ENCODE results near the gene SOD3. TPM values are rescaled to one million over a fixed set of nuclear protein-coding genes. Genes with fewer than 3 reads are reported as not detected.

Gene SOD3
- polyA plus RNA-seq, 1 donor (not counting 4 experiments of a cell fraction or from before 2014, with no cell fraction given) = not detected

DNA sequence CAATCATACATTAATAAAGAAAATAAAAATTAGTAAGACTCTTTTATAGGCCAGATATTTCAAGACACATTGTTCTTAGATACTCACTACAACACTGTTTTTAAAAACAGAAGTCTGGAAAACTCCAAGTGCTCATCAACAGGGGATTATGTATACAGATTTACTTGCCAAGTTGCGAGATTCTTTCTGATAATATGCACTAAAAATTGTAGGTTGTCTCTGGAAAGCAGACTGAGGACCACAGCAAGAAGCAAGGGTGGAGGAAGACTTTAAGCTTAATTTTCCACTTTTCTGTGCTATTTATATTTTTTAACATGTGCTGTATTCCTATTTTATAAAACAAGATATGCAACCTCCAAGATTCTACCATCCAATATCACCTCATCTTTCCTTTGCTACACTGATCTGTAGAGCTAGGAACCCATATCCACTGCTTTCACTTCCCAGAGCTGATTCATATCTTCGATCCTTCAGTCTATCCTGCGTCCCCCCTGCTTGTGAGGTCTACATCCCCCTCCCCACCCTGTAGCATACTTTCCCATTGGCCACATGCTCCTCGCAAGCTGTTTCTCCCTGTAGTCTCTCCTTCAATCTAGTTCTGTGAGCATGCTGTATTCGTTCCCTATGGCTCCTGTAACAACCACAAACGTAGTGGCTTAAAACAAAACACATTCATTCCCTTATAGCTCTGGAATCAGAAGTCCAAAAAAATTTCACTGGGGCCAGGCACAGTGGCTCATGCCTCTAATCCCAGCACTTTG is 15.7 kb downstream of the SOD3 start:
- Histone ChIP-seq H3K4me3 (ENCODE audit: control insufficient read depth in 2 of 3, extremely low read depth in 1 of 3, insufficient read depth in 2 of 3, low read depth in 1 of 3, low read length in 3 of 3) (no peak overlapping the region), H3K9me1 (ENCODE audit: control insufficient read depth, extremely low read depth, insufficient read depth, low read length) (no peaks in the 10 kb centered on the region), H3K9me3 (ENCODE audit: control insufficient read depth, low read depth, low read length) (no peaks in the 10 kb centered on the region), H3K36me3 (ENCODE audit: control insufficient read depth in 2 of 2, extremely low read depth in 1 of 2, insufficient read depth in 2 of 2, low read length in 2 of 2) (no peaks in the 10 kb centered on the region), H3K4me2 (ENCODE audit: control insufficient read depth, extremely low read depth, insufficient read depth, low read depth, low read length) (no peak overlapping the region), H3K79me2 (ENCODE audit: control insufficient read depth, insufficient read depth, low read length) (no peaks in the 10 kb centered on the region), H3K9ac (ENCODE audit: control insufficient read depth, extremely low read depth, insufficient read depth, low read length) (no peak overlapping the region), H4K20me1 (ENCODE audit: control insufficient read depth, extremely low read depth, insufficient read depth, low read length) (no peaks in the 10 kb centered on the region), H3K27ac (ENCODE audit: control insufficient read depth, insufficient read depth, low read length) (no peak overlapping the region), H3K27me3 (ENCODE audit: control insufficient read depth, extremely low read depth, insufficient read depth, low read length) (no peaks in the 10 kb centered on the region), H3K4me1 (ENCODE audit: control insufficient read depth, extremely low read depth, insufficient read depth, low read length) (no peaks in the 10 kb centered on the region), H2AFZ (ENCODE audit: control insufficient read depth, low read length) (no peak overlapping the region)
- dilution Hi-C loops (cut with MboI; ENCODE audit: extremely low pct_ligation_motif_present, low sequenced_read_pairs) = no loop called here
- TF ChIP-seq, protein P1, sequence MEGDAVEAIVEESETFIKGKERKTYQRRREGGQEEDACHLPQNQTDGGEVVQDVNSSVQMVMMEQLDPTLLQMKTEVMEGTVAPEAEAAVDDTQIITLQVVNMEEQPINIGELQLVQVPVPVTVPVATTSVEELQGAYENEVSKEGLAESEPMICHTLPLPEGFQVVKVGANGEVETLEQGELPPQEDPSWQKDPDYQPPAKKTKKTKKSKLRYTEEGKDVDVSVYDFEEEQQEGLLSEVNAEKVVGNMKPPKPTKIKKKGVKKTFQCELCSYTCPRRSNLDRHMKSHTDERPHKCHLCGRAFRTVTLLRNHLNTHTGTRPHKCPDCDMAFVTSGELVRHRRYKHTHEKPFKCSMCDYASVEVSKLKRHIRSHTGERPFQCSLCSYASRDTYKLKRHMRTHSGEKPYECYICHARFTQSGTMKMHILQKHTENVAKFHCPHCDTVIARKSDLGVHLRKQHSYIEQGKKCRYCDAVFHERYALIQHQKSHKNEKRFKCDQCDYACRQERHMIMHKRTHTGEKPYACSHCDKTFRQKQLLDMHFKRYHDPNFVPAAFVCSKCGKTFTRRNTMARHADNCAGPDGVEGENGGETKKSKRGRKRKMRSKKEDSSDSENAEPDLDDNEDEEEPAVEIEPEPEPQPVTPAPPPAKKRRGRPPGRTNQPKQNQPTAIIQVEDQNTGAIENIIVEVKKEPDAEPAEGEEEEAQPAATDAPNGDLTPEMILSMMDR (optimal IDR thresholded peaks at IDR 0.05 in 1 of 3, IDR thresholded peaks at IDR 0.05 in 1 of 3, conservative IDR thresholded peaks at IDR 0.05 in 1 of 3; ENCODE audit: extremely low read depth in 1 of 3, insufficient read depth in 2 of 3, low read length in 3 of 3) = no peak
- TF ChIP-seq EZH2 (IDR thresholded peaks at IDR 0.05; ENCODE audit: low read length) = no peak
- FAIRE-seq = no peak
- no peak for DNase-seq (ENCODE audit: low read depth, low spot score)

DNA sequence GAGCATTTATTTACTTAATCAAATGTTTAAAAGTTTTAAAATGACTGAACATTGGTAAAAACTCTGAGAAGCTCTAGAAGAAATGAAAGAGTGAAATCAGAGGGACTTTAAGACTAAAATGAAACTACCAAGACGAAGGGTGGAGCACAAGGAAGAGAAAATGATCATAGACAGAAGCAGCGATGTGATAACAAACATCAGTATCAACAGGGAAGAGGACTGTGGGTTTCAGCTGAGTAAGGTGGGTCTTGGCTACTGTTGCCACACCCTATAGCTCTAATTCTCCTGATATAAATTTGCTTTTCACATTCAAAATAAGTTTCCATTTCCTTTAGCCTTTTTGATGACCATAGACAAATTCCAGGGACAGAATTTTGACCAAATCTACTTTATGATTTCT is 18.4 kb downstream of the SOD3 start:
- Histone ChIP-seq H3K27ac (ENCODE audit: control insufficient read depth, insufficient read depth, low read length) (no peak overlapping the region), H3K9me3 (ENCODE audit: control insufficient read depth, low read depth, low read length) (no peaks in the 10 kb centered on the region), H3K79me2 (ENCODE audit: control insufficient read depth, insufficient read depth, low read length) (no peaks in the 10 kb centered on the region), H4K20me1 (ENCODE audit: control insufficient read depth, extremely low read depth, insufficient read depth, low read length) (no peaks in the 10 kb centered on the region), H3K4me2 (ENCODE audit: control insufficient read depth, extremely low read depth, insufficient read depth, low read depth, low read length) (no peak overlapping the region), H3K9me1 (ENCODE audit: control insufficient read depth, extremely low read depth, insufficient read depth, low read length) (no peaks in the 10 kb centered on the region), H3K4me3 (ENCODE audit: control insufficient read depth in 2 of 3, extremely low read depth in 1 of 3, insufficient read depth in 2 of 3, low read depth in 1 of 3, low read length in 3 of 3) (no peak overlapping the region), H2AFZ (ENCODE audit: control insufficient read depth, low read length) (no peak overlapping the region), H3K27me3 (ENCODE audit: control insufficient read depth, extremely low read depth, insufficient read depth, low read length) (no peaks in the 10 kb centered on the region), H3K4me1 (ENCODE audit: control insufficient read depth, extremely low read depth, insufficient read depth, low read length) (no peaks in the 10 kb centered on the region), H3K36me3 (ENCODE audit: control insufficient read depth in 2 of 2, extremely low read depth in 1 of 2, insufficient read depth in 2 of 2, low read length in 2 of 2) (no peaks in the 10 kb centered on the region), H3K9ac (ENCODE audit: control insufficient read depth, extremely low read depth, insufficient read depth, low read length) (no peak overlapping the region)
- FAIRE-seq = no peak
- dilution Hi-C loops (cut with MboI; ENCODE audit: extremely low pct_ligation_motif_present, low sequenced_read_pairs) = no loop called here
- DNase-seq (ENCODE audit: low read depth, low spot score) = no peak
- TF ChIP-seq, protein P1 (optimal IDR thresholded peaks at IDR 0.05 in 1 of 3, IDR thresholded peaks at IDR 0.05 in 1 of 3, conservative IDR thresholded peaks at IDR 0.05 in 1 of 3; ENCODE audit: extremely low read depth in 1 of 3, insufficient read depth in 2 of 3, low read length in 3 of 3) = no peak
- TF ChIP-seq EZH2 (IDR thresholded peaks at IDR 0.05; ENCODE audit: low read length) = no peak
